ENCODE results near the gene PRDM10.
A peak's percentile ranks its signal among the peaks of the same experiment; 100 is the strongest.

PRDM10 gene, protein sequence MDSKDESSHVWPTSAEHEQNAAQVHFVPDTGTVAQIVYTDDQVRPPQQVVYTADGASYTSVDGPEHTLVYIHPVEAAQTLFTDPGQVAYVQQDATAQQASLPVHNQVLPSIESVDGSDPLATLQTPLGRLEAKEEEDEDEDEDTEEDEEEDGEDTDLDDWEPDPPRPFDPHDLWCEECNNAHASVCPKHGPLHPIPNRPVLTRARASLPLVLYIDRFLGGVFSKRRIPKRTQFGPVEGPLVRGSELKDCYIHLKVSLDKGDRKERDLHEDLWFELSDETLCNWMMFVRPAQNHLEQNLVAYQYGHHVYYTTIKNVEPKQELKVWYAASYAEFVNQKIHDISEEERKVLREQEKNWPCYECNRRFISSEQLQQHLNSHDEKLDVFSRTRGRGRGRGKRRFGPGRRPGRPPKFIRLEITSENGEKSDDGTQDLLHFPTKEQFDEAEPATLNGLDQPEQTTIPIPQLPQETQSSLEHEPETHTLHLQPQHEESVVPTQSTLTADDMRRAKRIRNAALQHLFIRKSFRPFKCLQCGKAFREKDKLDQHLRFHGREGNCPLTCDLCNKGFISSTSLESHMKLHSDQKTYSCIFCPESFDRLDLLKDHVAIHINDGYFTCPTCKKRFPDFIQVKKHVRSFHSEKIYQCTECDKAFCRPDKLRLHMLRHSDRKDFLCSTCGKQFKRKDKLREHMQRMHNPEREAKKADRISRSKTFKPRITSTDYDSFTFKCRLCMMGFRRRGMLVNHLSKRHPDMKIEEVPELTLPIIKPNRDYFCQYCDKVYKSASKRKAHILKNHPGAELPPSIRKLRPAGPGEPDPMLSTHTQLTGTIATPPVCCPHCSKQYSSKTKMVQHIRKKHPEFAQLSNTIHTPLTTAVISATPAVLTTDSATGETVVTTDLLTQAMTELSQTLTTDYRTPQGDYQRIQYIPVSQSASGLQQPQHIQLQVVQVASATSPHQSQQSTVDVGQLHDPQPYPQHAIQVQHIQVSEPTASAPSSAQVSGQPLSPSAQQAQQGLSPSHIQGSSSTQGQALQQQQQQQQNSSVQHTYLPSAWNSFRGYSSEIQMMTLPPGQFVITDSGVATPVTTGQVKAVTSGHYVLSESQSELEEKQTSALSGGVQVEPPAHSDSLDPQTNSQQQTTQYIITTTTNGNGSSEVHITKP

DNA sequence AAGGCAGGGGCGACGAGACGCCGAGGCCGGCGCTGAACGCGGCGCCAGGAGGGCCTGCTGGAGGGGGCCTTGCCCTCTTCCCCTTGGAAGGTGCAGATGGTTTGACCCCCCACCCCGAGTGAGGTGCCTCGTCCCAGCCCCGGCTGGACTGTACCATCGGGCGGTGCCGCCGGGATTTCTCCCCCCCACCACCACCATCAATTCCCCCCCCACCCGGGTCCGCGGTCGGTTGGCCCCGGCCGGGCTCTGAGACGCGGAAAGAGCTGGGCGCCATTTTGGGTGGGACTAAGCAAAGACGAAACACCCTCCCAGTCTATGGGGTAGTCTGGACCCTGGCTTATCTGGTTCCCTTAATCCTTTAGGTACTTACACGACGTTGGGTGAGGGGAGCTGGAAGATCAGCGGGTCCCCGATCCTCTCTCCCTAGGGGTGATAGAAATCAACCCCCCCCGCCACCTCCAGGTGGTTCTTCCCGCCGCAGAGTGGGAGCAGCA, at the start of gene PRDM10:
Gene PRDM10 (minus strand): TSS at position 484 of the 494 bp plus-strand sequence. CDS start 41,871 bp downstream, outside the sequence.
- H3K27me3 ChIP-seq (replicated peaks) = no peaks in the 10 kb centered on the region
- no peaks in the 10 kb centered on the region for H3K36me3 ChIP-seq (replicated peaks)
- peak within 1 kb of the TSS; percentile 99 for H3K27ac ChIP-seq
- in situ Hi-C loops (cut with HindIII; ENCODE audit: low pct_ligation_motif_present, low sequenced_read_pairs) = no loop called here
- H3K4me3 ChIP-seq (ENCODE audit: low read depth, low read length) = peak within 1 kb of the TSS; percentile 78
- TF ChIP-seq, protein P1, sequence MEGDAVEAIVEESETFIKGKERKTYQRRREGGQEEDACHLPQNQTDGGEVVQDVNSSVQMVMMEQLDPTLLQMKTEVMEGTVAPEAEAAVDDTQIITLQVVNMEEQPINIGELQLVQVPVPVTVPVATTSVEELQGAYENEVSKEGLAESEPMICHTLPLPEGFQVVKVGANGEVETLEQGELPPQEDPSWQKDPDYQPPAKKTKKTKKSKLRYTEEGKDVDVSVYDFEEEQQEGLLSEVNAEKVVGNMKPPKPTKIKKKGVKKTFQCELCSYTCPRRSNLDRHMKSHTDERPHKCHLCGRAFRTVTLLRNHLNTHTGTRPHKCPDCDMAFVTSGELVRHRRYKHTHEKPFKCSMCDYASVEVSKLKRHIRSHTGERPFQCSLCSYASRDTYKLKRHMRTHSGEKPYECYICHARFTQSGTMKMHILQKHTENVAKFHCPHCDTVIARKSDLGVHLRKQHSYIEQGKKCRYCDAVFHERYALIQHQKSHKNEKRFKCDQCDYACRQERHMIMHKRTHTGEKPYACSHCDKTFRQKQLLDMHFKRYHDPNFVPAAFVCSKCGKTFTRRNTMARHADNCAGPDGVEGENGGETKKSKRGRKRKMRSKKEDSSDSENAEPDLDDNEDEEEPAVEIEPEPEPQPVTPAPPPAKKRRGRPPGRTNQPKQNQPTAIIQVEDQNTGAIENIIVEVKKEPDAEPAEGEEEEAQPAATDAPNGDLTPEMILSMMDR (IDR thresholded peaks at IDR 0.05; ENCODE audit: low read depth, low read length, missing control alignments) = no peak
- DNase-seq = peak; percentile 82

DNA sequence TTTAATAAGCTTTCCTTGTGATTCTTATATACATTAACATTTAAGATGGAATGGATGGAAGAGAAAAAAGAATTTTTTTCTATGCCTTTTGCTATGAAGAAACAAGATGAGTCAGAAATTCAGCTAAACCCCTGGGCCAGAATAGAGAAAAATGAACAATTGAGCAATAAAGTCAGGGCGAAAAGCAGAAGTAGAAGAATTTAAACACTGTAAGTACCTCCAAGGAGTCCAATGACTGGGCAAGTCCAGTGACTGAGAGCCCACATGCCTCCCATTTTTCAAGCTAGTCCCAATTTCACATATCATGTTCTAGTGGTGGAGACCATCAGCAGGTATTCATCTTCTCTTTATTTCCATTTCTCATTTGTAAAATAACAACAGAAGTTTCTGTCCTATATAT, 48.4 kb upstream of the PRDM10 start:
- DNase-seq = no peak
- H3K27ac ChIP-seq = no peak overlapping the region
- H3K4me3 ChIP-seq (ENCODE audit: low read depth, low read length) = no peak overlapping the region
- in situ Hi-C loops (cut with HindIII; ENCODE audit: low pct_ligation_motif_present, low sequenced_read_pairs) = no loop called here
- TF ChIP-seq, protein P1 (IDR thresholded peaks at IDR 0.05; ENCODE audit: low read depth, low read length, missing control alignments) = no peak
- H3K36me3 ChIP-seq (replicated peaks) = no peaks in the 10 kb centered on the region
- H3K27me3 ChIP-seq (replicated peaks) = no peaks in the 10 kb centered on the region

DNA sequence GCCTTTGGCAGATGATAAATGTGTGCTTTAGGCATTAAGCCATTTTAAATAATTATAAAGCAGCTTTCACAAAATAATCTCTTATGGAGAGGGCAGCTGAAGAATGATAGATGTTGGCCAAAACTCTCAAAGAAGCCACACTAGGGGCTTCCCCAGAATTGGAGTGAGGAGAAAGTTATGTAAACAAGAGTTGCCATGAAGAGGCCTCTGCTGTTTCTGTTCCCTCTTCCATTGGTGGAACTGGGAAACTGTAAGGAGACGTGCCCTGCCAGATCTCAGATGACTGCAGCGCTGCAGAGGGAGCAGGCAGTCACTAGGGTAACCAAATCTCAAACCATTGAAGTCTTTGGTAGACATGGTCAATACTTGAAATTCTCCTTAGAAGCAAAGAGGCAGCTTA, 47.6 kb upstream of the PRDM10 start:
- in situ Hi-C loops (cut with HindIII; ENCODE audit: low pct_ligation_motif_present, low sequenced_read_pairs) = no loop called here
- H3K27ac ChIP-seq = no peak overlapping the region

DNA sequence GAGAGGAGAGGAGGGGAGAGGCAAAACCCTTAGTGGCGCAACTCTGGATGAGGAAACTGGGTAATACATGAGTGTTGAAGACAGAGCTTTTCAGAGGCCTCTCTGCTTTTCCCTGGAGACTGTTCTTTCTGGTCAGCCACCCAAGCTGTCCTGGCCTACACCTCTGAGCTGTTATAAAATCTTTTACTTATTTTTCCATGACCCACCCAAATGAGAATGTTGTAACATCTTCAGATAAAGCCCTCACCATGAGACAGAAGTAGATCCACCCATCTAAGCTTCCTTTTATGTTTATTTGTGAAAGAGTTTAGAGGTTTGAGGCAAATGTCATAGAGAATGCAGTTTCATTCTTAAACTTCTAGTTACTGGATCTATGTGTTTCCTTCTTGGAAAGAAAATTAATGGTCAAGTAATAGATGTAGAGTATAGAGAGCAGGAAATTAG, 46.7 kb upstream of the PRDM10 start:
- no peak overlapping the region for H3K27ac ChIP-seq
- TF ChIP-seq, protein P1 (IDR thresholded peaks at IDR 0.05; ENCODE audit: low read depth, low read length, missing control alignments) = no peak
- DNase-seq = no peak
- in situ Hi-C loops (cut with HindIII; ENCODE audit: low pct_ligation_motif_present, low sequenced_read_pairs) = no loop called here
- H3K27me3 ChIP-seq (replicated peaks) = no peaks in the 10 kb centered on the region
- H3K36me3 ChIP-seq (replicated peaks) = no peaks in the 10 kb centered on the region
- no peak overlapping the region for H3K4me3 ChIP-seq (ENCODE audit: low read depth, low read length)

More for the DNA sequence above, 47.6 kb upstream of the PRDM10 start:
- H3K27me3 ChIP-seq (replicated peaks) = no peaks in the 10 kb centered on the region
- no peaks in the 10 kb centered on the region for H3K36me3 ChIP-seq (replicated peaks)
- TF ChIP-seq, protein P1 (IDR thresholded peaks at IDR 0.05; ENCODE audit: low read depth, low read length, missing control alignments) = no peak
- H3K4me3 ChIP-seq (ENCODE audit: low read depth, low read length) = no peak overlapping the region
- peak; percentile 7 for DNase-seq

DNA sequence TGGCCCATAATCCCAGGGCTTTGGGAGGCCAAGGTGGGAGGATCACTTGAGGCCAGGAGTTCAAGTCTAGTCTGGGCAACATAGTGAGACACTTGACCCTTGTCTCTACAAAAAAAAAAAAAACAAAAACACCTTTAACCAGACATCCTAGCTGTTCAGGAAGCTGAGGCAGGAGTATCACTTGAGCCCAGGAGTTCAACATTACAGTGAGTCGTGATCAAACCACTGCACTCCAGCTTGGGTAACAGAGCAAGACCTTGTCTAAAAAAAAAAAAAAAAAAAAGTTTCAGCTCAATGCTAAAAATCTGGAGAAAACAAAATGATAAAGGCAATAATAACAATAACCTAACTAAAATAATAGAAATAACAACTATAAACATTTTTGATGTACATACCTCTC, 44.5 kb upstream of the PRDM10 start:
- DNase-seq = no peak
- Histone ChIP-seq H3K4me3 (ENCODE audit: low read depth, low read length) (no peak overlapping the region), H3K36me3 (replicated peaks) (no peaks in the 10 kb centered on the region), H3K27me3 (replicated peaks) (no peaks in the 10 kb centered on the region), H3K27ac (no peak overlapping the region)
- TF ChIP-seq, protein P1 (IDR thresholded peaks at IDR 0.05; ENCODE audit: low read depth, low read length, missing control alignments) = no peak
- in situ Hi-C loops (cut with HindIII; ENCODE audit: low pct_ligation_motif_present, low sequenced_read_pairs) = no loop called here

Measured in brain microvascular endothelial cell (primary cell).